ENCODE results near the gene BNIPL.

BNIPL gene

GRCh38 chr1:151036356-151036755 lies at the start of gene BNIPL:
Gene BNIPL (plus strand): TSS chr1:151036586. CDS start chr1:151036726, 140 bp downstream.
- in situ Hi-C loops (cut with MboI; ENCODE audit: low sequenced_read_pairs) = no loop called here

- in situ Hi-C loops (cut with MboI; ENCODE audit: low sequenced_read_pairs) = no loop called here
Measured at GRCh38 chr1:150987924-150988323, 48.5 kb upstream of the BNIPL start.

- in situ Hi-C loops (cut with MboI; ENCODE audit: low sequenced_read_pairs) = no loop called here
Measured at GRCh38 chr1:150992626-150993025, 43.8 kb upstream of the BNIPL start.

- in situ Hi-C loops (cut with MboI; ENCODE audit: low sequenced_read_pairs) = no loop called here
Measured at GRCh38 chr1:150994248-150994647, 42.1 kb upstream of the BNIPL start.

GRCh38 chr1:150995460-150995859 lies 40.9 kb upstream of the BNIPL start:
- in situ Hi-C loops (cut with MboI; ENCODE audit: low sequenced_read_pairs) = no loop called here

- in situ Hi-C loops (cut with MboI; ENCODE audit: low sequenced_read_pairs) = no loop called here
Measured at GRCh38 chr1:150995896-150996295, 40.5 kb upstream of the BNIPL start.

- in situ Hi-C loops (cut with MboI; ENCODE audit: low sequenced_read_pairs) = no loop called here
Measured at GRCh38 chr1:150997126-150997872, 39.1 kb upstream of the BNIPL start.

- in situ Hi-C loops (cut with MboI; ENCODE audit: low sequenced_read_pairs) = no loop called here
Measured at GRCh38 chr1:150997949-150998348, 38.4 kb upstream of the BNIPL start.

GRCh38 chr1:150999051-150999674 lies 37.2 kb upstream of the BNIPL start:
- in situ Hi-C loops (cut with MboI; ENCODE audit: low sequenced_read_pairs) = no loop called here

- in situ Hi-C loops (cut with MboI; ENCODE audit: low sequenced_read_pairs) = no loop called here
Measured at GRCh38 chr1:150999926-151000325, 36.5 kb upstream of the BNIPL start.

- in situ Hi-C loops (cut with MboI; ENCODE audit: low sequenced_read_pairs) = no loop called here
Measured at GRCh38 chr1:151000408-151000807, 36.0 kb upstream of the BNIPL start.

GRCh38 chr1:151001602-151002001 lies 34.8 kb upstream of the BNIPL start:
- in situ Hi-C loops (cut with MboI; ENCODE audit: low sequenced_read_pairs) = no loop called here

- in situ Hi-C loops (cut with MboI; ENCODE audit: low sequenced_read_pairs) = no loop called here
Measured at GRCh38 chr1:151002051-151002450, 34.3 kb upstream of the BNIPL start.

- in situ Hi-C loops (cut with MboI; ENCODE audit: low sequenced_read_pairs) = no loop called here
Measured at GRCh38 chr1:151002611-151003010, 33.8 kb upstream of the BNIPL start.

- in situ Hi-C loops (cut with MboI; ENCODE audit: low sequenced_read_pairs) = no loop called here
Measured at GRCh38 chr1:151003180-151003579, 33.2 kb upstream of the BNIPL start.

- in situ Hi-C loops (cut with MboI; ENCODE audit: low sequenced_read_pairs) = no loop called here
Measured at GRCh38 chr1:151005729-151006319, 30.6 kb upstream of the BNIPL start.

- in situ Hi-C loops (cut with MboI; ENCODE audit: low sequenced_read_pairs) = no loop called here
Measured at GRCh38 chr1:151006327-151007052, 29.9 kb upstream of the BNIPL start, which contains the start of gene MINDY1. Gene MINDY1 (minus strand): TSS chr1:151006902. CDS start chr1:151002617, 4,285 bp downstream.

GRCh38 chr1:151007853-151008243 lies 28.5 kb upstream of the BNIPL start:
- in situ Hi-C loops (cut with MboI; ENCODE audit: low sequenced_read_pairs) = no loop called here

GRCh38 chr1:151008244-151009205 lies 27.9 kb upstream of the BNIPL start, which contains the start of gene PRUNE1:
Gene PRUNE1 (plus strand): TSS chr1:151008449. CDS start chr1:151008633, 184 bp downstream.
- in situ Hi-C loops (cut with MboI; ENCODE audit: low sequenced_read_pairs) = no loop called here

GRCh38 chr1:151009206-151009587 lies 27.2 kb upstream of the BNIPL start:
- in situ Hi-C loops (cut with MboI; ENCODE audit: low sequenced_read_pairs) = no loop called here

Data from hTERT RPE-1 (cell line).